ENCODE measurements around the gene TBC1D5. TPM values are rescaled to one million over a fixed set of nuclear protein-coding genes. Genes with fewer than 3 reads are reported as not detected.
"Not testable (repeated sequence)": the region's sequence is repeated elsewhere in the genome, so short reads cannot be mapped to it uniquely, and the experiment has no call there.

TBC1D5 gene
- total and polyA plus RNA-seq, 2 of the 8 experiments (the other 6 are each of a cell fraction or from before 2014, with no cell fraction given), result 11.0 to 22.9 TPM

- H2BK5ac ChIP-seq (ENCODE audit: low read depth, low read length); H3K4me1 ChIP-seq (replicated peaks in 1 of 4; ENCODE audit: control insufficient read depth in 3 of 4, insufficient read depth in 4 of 4, low read length in 3 of 4); H4K20me1 ChIP-seq (replicated peaks in 1 of 2; ENCODE audit: control insufficient read depth in 1 of 2, insufficient read depth in 2 of 2, low read length in 2 of 2); H3K27ac ChIP-seq (ENCODE audit: low read depth, low read length); H3K23me2 ChIP-seq (ENCODE audit: low read depth, low read length); H3K27me3 ChIP-seq (replicated peaks in 1 of 4; ENCODE audit: control insufficient read depth in 3 of 4, extremely low read depth in 1 of 4, insufficient read depth in 3 of 4, low read length in 3 of 4); H3K9ac ChIP-seq (replicated peaks in 1 of 4; ENCODE audit: extremely low read depth in 1 of 4, low read depth in 3 of 4, low read length in 3 of 4); H3K4me2 ChIP-seq (ENCODE audit: insufficient read depth in 1 of 2, low read depth in 2 of 2, low read length in 2 of 2); H3K79me2 ChIP-seq (ENCODE audit: control insufficient read depth in 1 of 2, insufficient read depth in 2 of 2, low read length in 2 of 2); H3K4ac ChIP-seq (replicated peaks; ENCODE audit: insufficient read length, low read depth, low read length); H3K23ac ChIP-seq (ENCODE audit: insufficient read length); H2BK20ac ChIP-seq (ENCODE audit: low read length); H2BK15ac ChIP-seq (ENCODE audit: low read length); H3K36me3 ChIP-seq (ENCODE audit: control insufficient read depth in 2 of 4, insufficient read depth in 4 of 4, low read length in 3 of 4); H4K5ac ChIP-seq (ENCODE audit: insufficient read length, low read depth, low read length); H3K56ac ChIP-seq (replicated peaks; ENCODE audit: insufficient read length, low read depth, low read length); H3K4me3 ChIP-seq (ENCODE audit: extremely low read depth in 1 of 4, insufficient read depth in 2 of 4, low read depth in 3 of 4, low read length in 4 of 4); FAIRE-seq; H3K79me1 ChIP-seq (ENCODE audit: low read depth, low read length); H3K9me3 ChIP-seq (ENCODE audit: insufficient read depth in 2 of 2, low read depth in 1 of 2, low read length in 1 of 2); POLR2A ChIA-PET (ENCODE audit: partially characterized antibody); H4K8ac ChIP-seq (ENCODE audit: extremely low read depth, insufficient read depth, low read length); H2BK120ac ChIP-seq (replicated peaks; ENCODE audit: low read depth, low read length); H3K18ac ChIP-seq (ENCODE audit: extremely low read depth, low read length); H3K14ac ChIP-seq (ENCODE audit: insufficient read length); H2AFZ ChIP-seq (ENCODE audit: low read length); H4K91ac ChIP-seq (replicated peaks; ENCODE audit: insufficient read length, low read length): not testable (repeated sequence)
- WGBS, 2 experiments (ENCODE audit: extremely low coverage in 1 of 2, insufficient coverage in 1 of 2, insufficient read length in 1 of 2, insufficient replicate concordance in 2 of 2, low coverage in 1 of 2, low lambda C conversion rate in 2 of 2, missing lambda C conversion rate in 1 of 2), result 97% methylated on average over 22 of the region's 22 CpGs; no CpG with 5 or more reads in 1 of the 2 experiments
- peak in 1 of 2 experiments; percentile 2 for DNase-seq (ENCODE audit: low read depth in 1 of 2, low spot score in 2 of 2)
- CTCF ChIA-PET (ENCODE audit: partially characterized antibody), result interaction anchor here (0.6 to 1.0 kb wide), 2 partner anchors 110 to 148 kb away, joined by 4 to 5 read pairs; no protein-coding TSS in a partner anchor
- H2BK12ac ChIP-seq (ENCODE audit: low read depth, low read length), result peak overlapping the region; percentile 27; the same call in 1 of the 2 replicates
- H2AK5ac ChIP-seq (ENCODE audit: low read depth, low read length), result 0 out of 2 replicates have a peak overlapping the region, but pooled peaks have one; percentile 13
Measured at GRCh38 chr3:17692846-17693669, 49.4 kb downstream of the TBC1D5 start.
